CD4-positive, CD25-positive, alpha-beta regulatory T cell (primary cell): Measurements from ENCODE around the gene DEXI. TPM values are rescaled to one million over a fixed set of nuclear protein-coding genes. Genes with fewer than 3 reads are reported as not detected.

Source experiments
- ATAC-seq, 2 donors: fragments of 150-1000 bp; cut with Tn5 transposase; one replicate each; pipeline ENCODE4 v1.10.0; 2021; ENCODE audit warnings: low read depth in 2 of 2, moderate number of reproducible peaks in 2 of 2, moderate library complexity in 1 of 2
- DNase-seq, 3 donors: peaks; one replicate each; pipeline versions ENCODE4 v3.0.0 to v3.0.0-alpha.2; 2012 to 2022; ENCODE audit warnings: mixed read lengths in 1 of 3
- H3K27ac ChIP-seq: one replicate; pipeline ENCODE4 v1.7.0; 2013; ENCODE audit warnings: mild to moderate bottlenecking, low read length; ENCODE audit not compliant: insufficient read depth, poor library complexity, severe bottlenecking
- H3K27me3 ChIP-seq: one replicate; pipeline ENCODE4 v1.7.0; 2013; ENCODE audit warnings: low read length; ENCODE audit not compliant: control insufficient read depth, insufficient read depth
- H3K36me3 ChIP-seq: one replicate; pipeline ENCODE4 v1.7.0; 2013; ENCODE audit warnings: mild to moderate bottlenecking, low read length, moderate library complexity; ENCODE audit not compliant: control insufficient read depth, insufficient read depth
- H3K4me1 ChIP-seq: 2 replicates; pipeline ENCODE4 v1.7.0; 2013; ENCODE audit warnings: mild to moderate bottlenecking, low read length; ENCODE audit not compliant: insufficient read depth, control insufficient read depth, poor library complexity, severe bottlenecking
- H3K4me3 ChIP-seq: one replicate; pipeline ENCODE4 v1.7.0; 2013; ENCODE audit warnings: low read depth, mild to moderate bottlenecking, low read length, moderate library complexity
- H3K9me3 ChIP-seq, 2 experiments: 1 replicate in 1 of 2; 2 replicates in 1 of 2; pipeline ENCODE4 v1.7.0; 2013; ENCODE audit warnings: low read length in 2 of 2, mild to moderate bottlenecking in 1 of 2, moderate library complexity in 1 of 2; ENCODE audit not compliant: control insufficient read depth in 2 of 2
- H3K27ac Mint-ChIP-seq, 3 donors: one replicate each; pipeline ENCODE4 v1.8.0; 2020 to 2022; ENCODE audit warnings: mild to moderate bottlenecking in 3 of 3, mixed read lengths in 3 of 3, moderate library complexity in 2 of 3
- H3K27me3 Mint-ChIP-seq: one replicate; pipeline ENCODE4 v1.8.0; 2022; ENCODE audit warnings: mild to moderate bottlenecking, mixed read lengths
- H3K36me3 Mint-ChIP-seq: one replicate; pipeline ENCODE4 v1.8.0; 2020; ENCODE audit warnings: mixed read lengths
- H3K4me1 Mint-ChIP-seq, 4 donors: one replicate each; pipeline ENCODE4 v1.8.0; 2020 to 2022; ENCODE audit warnings: mixed read lengths in 4 of 4, mild to moderate bottlenecking in 1 of 4
- H3K4me3 Mint-ChIP-seq, 4 donors: one replicate each; pipeline ENCODE4 v1.8.0; 2020 to 2022; ENCODE audit warnings: mild to moderate bottlenecking in 4 of 4, mixed read lengths in 4 of 4, moderate library complexity in 3 of 4
- H3K9me3 Mint-ChIP-seq, 7 donors: one replicate each; pipeline ENCODE4 v1.8.0; 2020 to 2022; ENCODE audit warnings: mixed read lengths in 7 of 7, mild to moderate bottlenecking in 3 of 7, moderate library complexity in 2 of 7
- polyA plus RNA-seq, 4 donors: library from polyadenylated mRNA; unstranded; fragments of 300-500 nt; fragmentation: Illumina TruSeq; gene quantifications; one replicate each; pipeline ENCODE4 v1.2.3, GENCODE V29; 2021
- total RNA-seq: library from RNA; stranded (reverse); gene quantifications from one replicate; pipeline ENCODE4 v1.2.3, GENCODE V29; 2022

The DEXI gene
- total and polyA plus RNA-seq, 5 donors from 2014 or later: 15.7 to 53.5 (median 50.9) TPM

- Mint-ChIP-seq H3K27me3 (no peaks in the 10 kb centered on the region), H3K27ac (peak overlapping the region in 2 of 3 donors; percentile 43 to 68), H3K4me3 (peak overlapping the region in 2 of 4 donors; percentile 9 to 14), H3K9me3 (peaks cover 0 to 2% (median 0%) of the 10 kb centered on the region in 7 donors), H3K36me3 (peaks cover 16% of the 10 kb centered on the region), H3K4me1 (peaks cover 24 to 72% (median 48%) of the 10 kb centered on the region in 4 donors)
- DNase-seq: no peak
- ATAC-seq: no peak
- H3K4me3 ChIP-seq: no peak overlapping the region
- H3K27ac ChIP-seq: no peak overlapping the region
- H3K36me3 ChIP-seq: peaks cover 26% of the 10 kb centered on the region
- H3K4me1 ChIP-seq: peaks cover 41% of the 10 kb centered on the region
- no peaks in the 10 kb centered on the region for H3K9me3 ChIP-seq
- no peaks in the 10 kb centered on the region for H3K27me3 ChIP-seq
Observed at GRCh38 chr16:10934325-10935107, 7.8 kb downstream of the DEXI start.

GRCh38 chr16:10933865-10934264 lies 8.4 kb downstream of the DEXI start:
- H3K4me1 ChIP-seq: peaks cover 35% of the 10 kb centered on the region
- H3K27ac Mint-ChIP-seq: peak overlapping the region; percentile 25 to 68 (median 60)
- H3K4me3 ChIP-seq: no peak overlapping the region
- H3K9me3 Mint-ChIP-seq: peaks cover 0 to 2% (median 0%) of the 10 kb centered on the region in 7 donors
- H3K9me3 ChIP-seq: no peaks in the 10 kb centered on the region
- H3K4me3 Mint-ChIP-seq: peak overlapping the region in 1 of 4 donors; percentile 13
- H3K27me3 Mint-ChIP-seq: no peaks in the 10 kb centered on the region
- H3K36me3 Mint-ChIP-seq: peaks cover 16% of the 10 kb centered on the region
- DNase-seq: no peak
- H3K27ac ChIP-seq: no peak overlapping the region
- H3K36me3 ChIP-seq: peaks cover 29% of the 10 kb centered on the region
- ATAC-seq: no peak
- no peaks in the 10 kb centered on the region for H3K27me3 ChIP-seq
- peaks cover 24 to 65% (median 43%) of the 10 kb centered on the region in 4 donors for H3K4me1 Mint-ChIP-seq

- H3K36me3 Mint-ChIP-seq: peaks cover 17% of the 10 kb centered on the region
- H3K9me3 Mint-ChIP-seq: peaks cover 0 to 2% (median 0%) of the 10 kb centered on the region in 7 donors
- Histone ChIP-seq H3K4me3 (no peak overlapping the region), H3K27ac (no peak overlapping the region), H3K36me3 (peaks cover 30% of the 10 kb centered on the region), H3K9me3 (no peaks in the 10 kb centered on the region), H3K27me3 (no peaks in the 10 kb centered on the region), H3K4me1 (peaks cover 28% of the 10 kb centered on the region)
- peak overlapping the region in 1 of 4 donors; percentile 21 for H3K4me3 Mint-ChIP-seq
- no peaks in the 10 kb centered on the region for H3K27me3 Mint-ChIP-seq
- DNase-seq (no peak), ATAC-seq (no peak)
- peak overlapping the region in 2 of 3 donors; percentile 25 to 74 for H3K27ac Mint-ChIP-seq
- peaks cover 24 to 58% (median 39%) of the 10 kb centered on the region in 4 donors for H3K4me1 Mint-ChIP-seq
Observed at GRCh38 chr16:10932959-10933710, 9.1 kb downstream of the DEXI start.

GRCh38 chr16:10931977-10932632 lies 10.2 kb downstream of the DEXI start:
- Mint-ChIP-seq H3K27me3 (no peaks in the 10 kb centered on the region), H3K4me1 (peaks cover 18 to 47% (median 29%) of the 10 kb centered on the region in 4 donors), H3K4me3 (no peak overlapping the region), H3K27ac (no peak overlapping the region), H3K36me3 (peaks cover 25% of the 10 kb centered on the region), H3K9me3 (peaks cover 0 to 2% (median 0%) of the 10 kb centered on the region in 7 donors)
- Histone ChIP-seq H3K4me1 (peaks cover 17% of the 10 kb centered on the region), H3K27me3 (no peaks in the 10 kb centered on the region), H3K4me3 (no peak overlapping the region), H3K36me3 (peaks cover 33% of the 10 kb centered on the region), H3K9me3 (no peaks in the 10 kb centered on the region), H3K27ac (no peak overlapping the region)
- no peak for ATAC-seq
- DNase-seq: no peak

GRCh38 chr16:10931134-10931533 lies 11.1 kb downstream of the DEXI start:
- no peaks in the 10 kb centered on the region for H3K27me3 ChIP-seq
- no peak overlapping the region for H3K4me3 Mint-ChIP-seq
- no peaks in the 10 kb centered on the region for H3K9me3 ChIP-seq
- H3K27ac Mint-ChIP-seq: peak overlapping the region in 2 of 3 donors; percentile 20
- peaks cover 0 to 2% (median 0%) of the 10 kb centered on the region in 7 donors for H3K9me3 Mint-ChIP-seq
- H3K4me3 ChIP-seq: no peak overlapping the region
- peaks cover 28% of the 10 kb centered on the region for H3K36me3 Mint-ChIP-seq
- ATAC-seq: no peak
- H3K4me1 ChIP-seq: peaks cover 11% of the 10 kb centered on the region
- H3K4me1 Mint-ChIP-seq: peaks cover 13 to 38% (median 22%) of the 10 kb centered on the region in 4 donors
- no peaks in the 10 kb centered on the region for H3K27me3 Mint-ChIP-seq
- no peak for DNase-seq
- no peak overlapping the region for H3K27ac ChIP-seq
- H3K36me3 ChIP-seq: peaks cover 39% of the 10 kb centered on the region

- H3K27me3 Mint-ChIP-seq: no peaks in the 10 kb centered on the region
- no peak overlapping the region for H3K4me3 Mint-ChIP-seq
- no peak for ATAC-seq
- no peak overlapping the region for H3K27ac ChIP-seq
- H3K27me3 ChIP-seq: no peaks in the 10 kb centered on the region
- no peaks in the 10 kb centered on the region for H3K9me3 ChIP-seq
- peaks cover 27% of the 10 kb centered on the region for H3K36me3 Mint-ChIP-seq
- H3K9me3 Mint-ChIP-seq: peaks cover 0 to 2% (median 0%) of the 10 kb centered on the region in 7 donors
- DNase-seq: no peak
- H3K4me1 Mint-ChIP-seq: peaks cover 12 to 34% (median 18%) of the 10 kb centered on the region in 4 donors
- H3K27ac Mint-ChIP-seq: peak overlapping the region in 1 of 3 donors; percentile 20
- peaks cover 10% of the 10 kb centered on the region for H3K4me1 ChIP-seq
- H3K36me3 ChIP-seq: peaks cover 42% of the 10 kb centered on the region
- H3K4me3 ChIP-seq: no peak overlapping the region
Observed at GRCh38 chr16:10930755-10931093, 11.5 kb downstream of the DEXI start.

- Mint-ChIP-seq H3K9me3 (peaks cover 0 to 2% (median 0%) of the 10 kb centered on the region in 7 donors), H3K4me3 (no peak overlapping the region), H3K27me3 (no peaks in the 10 kb centered on the region), H3K36me3 (peaks cover 31% of the 10 kb centered on the region), H3K27ac (peak overlapping the region in 1 of 3 donors; percentile 85), H3K4me1 (peaks cover 6 to 27% (median 14%) of the 10 kb centered on the region in 4 donors)
- peaks cover 45% of the 10 kb centered on the region for H3K36me3 ChIP-seq
- H3K27ac ChIP-seq: no peak overlapping the region
- no peak overlapping the region for H3K4me3 ChIP-seq
- DNase-seq: no peak
- peaks cover 5% of the 10 kb centered on the region for H3K4me1 ChIP-seq
- ATAC-seq: no peak
- H3K27me3 ChIP-seq: no peaks in the 10 kb centered on the region
- H3K9me3 ChIP-seq: no peaks in the 10 kb centered on the region
Observed at GRCh38 chr16:10929853-10930754, 12.2 kb downstream of the DEXI start.
